PC-9 (cell line): ENCODE measurements around the gene AQR. TPM values are rescaled to one million over a fixed set of nuclear protein-coding genes. Genes with fewer than 3 reads are reported as not detected.

Experiments
- BruUV-seq: library from RNA; stranded (reverse); fragments of 400-500 nt; replicated peaks from 2 replicates; lab custom pipeline; 2021; lab: Mats Ljungman, UMichigan
- CTCF ChIA-PET: fragments of 300-600 bp; sonication (Branson Sonifier 250); formaldehyde crosslinking; loops from one replicate; lab custom pipeline; 2022; ENCODE audit warnings: antibody characterized with exemption; lab: Charles Lee
- POLR2A ChIA-PET: fragments of 300-600 bp; sonication (Branson Sonifier 250); formaldehyde crosslinking; loops from one replicate; lab custom pipeline; 2022; ENCODE audit warnings: antibody characterized with exemption; ENCODE audit not compliant: unreplicated experiment; lab: Charles Lee
- DNase-seq, 2 experiments: peaks; one replicate each; pipeline versions ENCODE4 v3.0.0 to v3.0.0-alpha.2; 2015 to 2022; ENCODE audit warnings: mixed read lengths in 1 of 2
- H2AFZ ChIP-seq: fragments of 200-600 bp; sonication (generic); 2 replicates; pipeline ENCODE4 v1.8.1; 2017; ENCODE audit warnings: antibody characterized with exemption
- H3F3A ChIP-seq: fragments of 200-600 bp; sonication (generic); 2 replicates; pipeline ENCODE4 v1.8.1; 2017; ENCODE audit warnings: antibody characterized with exemption, mild to moderate bottlenecking, low read depth; ENCODE audit not compliant: insufficient read depth
- H3K27ac ChIP-seq: fragments of 200-600 bp; sonication (generic); 2 replicates; pipeline ENCODE4 v1.6.1; 2016; ENCODE audit warnings: mixed run types
- H3K27me3 ChIP-seq: fragments of 200-600 bp; sonication (generic); 2 replicates; pipeline ENCODE4 v1.6.1; 2016; ENCODE audit warnings: low read depth, mixed run types; ENCODE audit not compliant: insufficient read depth
- H3K36me3 ChIP-seq: fragments of 200-600 bp; sonication (generic); 2 replicates; pipeline ENCODE4 v1.6.1; 2016; ENCODE audit warnings: low read depth, mixed run types
- H3K4me1 ChIP-seq: fragments of 200-600 bp; sonication (generic); replicated peaks from 2 replicates; pipeline ENCODE4 v1.6.1; 2016; ENCODE audit warnings: mixed run types; ENCODE audit not compliant: insufficient read depth
- H3K4me2 ChIP-seq: fragments of 200-600 bp; sonication (generic); 2 replicates; pipeline ENCODE4 v1.6.1; 2017; ENCODE audit warnings: mixed run types
- H3K4me3 ChIP-seq: fragments of 200-600 bp; sonication (generic); 2 replicates; pipeline ENCODE4 v1.6.1; 2016; ENCODE audit warnings: mixed run types
- H3K79me2 ChIP-seq: fragments of 200-600 bp; sonication (generic); 2 replicates; pipeline ENCODE4 v1.6.1; 2017; ENCODE audit warnings: low read depth, mixed run types
- H3K9me2 ChIP-seq: fragments of 200-600 bp; sonication (generic); 2 replicates; pipeline ENCODE4 v1.8.1; 2017; ENCODE audit warnings: mild to moderate bottlenecking; ENCODE audit not compliant: insufficient read depth
- H3K9me3 ChIP-seq: fragments of 200-600 bp; sonication (generic); 2 replicates; pipeline ENCODE4 v1.8.1; 2016; ENCODE audit warnings: low read depth; ENCODE audit not compliant: insufficient read depth
- H4K20me1 ChIP-seq: fragments of 200-600 bp; sonication (generic); 2 replicates; pipeline ENCODE4 v1.8.1; 2017; ENCODE audit not compliant: insufficient read depth
- EZH2 ChIP-seq: fragments of 200-600 bp; sonication (generic); IDR thresholded peaks from 2 replicates; pipeline ENCODE4 v1.8.0; 2017; ENCODE audit warnings: antibody characterized with exemption, low read depth
- intact Hi-C: fragments of 100-400 bp; cut with micrococcal nuclease; formaldehyde crosslinking; loops from one replicate; pipeline ENCODE4 v1.10.0; 2022; ENCODE audit not compliant: unreplicated experiment
- total RNA-seq: library from RNA; stranded (reverse); gene quantifications from 2 replicates; pipeline ENCODE4 v1.2.3, GENCODE V29; 2021
- TF ChIP-seq, protein P1 (sequence below): fragments of 200-600 bp; sonication (generic); conservative IDR thresholded peaks from 2 replicates; pipeline ENCODE4 v1.6.1; 2017; ENCODE audit warnings: mixed run types, antibody characterized with exemption, mild to moderate bottlenecking, moderate library complexity

AQR gene
- total RNA-seq, 1 experiment from 2014 or later = 33.6 TPM

DNA sequence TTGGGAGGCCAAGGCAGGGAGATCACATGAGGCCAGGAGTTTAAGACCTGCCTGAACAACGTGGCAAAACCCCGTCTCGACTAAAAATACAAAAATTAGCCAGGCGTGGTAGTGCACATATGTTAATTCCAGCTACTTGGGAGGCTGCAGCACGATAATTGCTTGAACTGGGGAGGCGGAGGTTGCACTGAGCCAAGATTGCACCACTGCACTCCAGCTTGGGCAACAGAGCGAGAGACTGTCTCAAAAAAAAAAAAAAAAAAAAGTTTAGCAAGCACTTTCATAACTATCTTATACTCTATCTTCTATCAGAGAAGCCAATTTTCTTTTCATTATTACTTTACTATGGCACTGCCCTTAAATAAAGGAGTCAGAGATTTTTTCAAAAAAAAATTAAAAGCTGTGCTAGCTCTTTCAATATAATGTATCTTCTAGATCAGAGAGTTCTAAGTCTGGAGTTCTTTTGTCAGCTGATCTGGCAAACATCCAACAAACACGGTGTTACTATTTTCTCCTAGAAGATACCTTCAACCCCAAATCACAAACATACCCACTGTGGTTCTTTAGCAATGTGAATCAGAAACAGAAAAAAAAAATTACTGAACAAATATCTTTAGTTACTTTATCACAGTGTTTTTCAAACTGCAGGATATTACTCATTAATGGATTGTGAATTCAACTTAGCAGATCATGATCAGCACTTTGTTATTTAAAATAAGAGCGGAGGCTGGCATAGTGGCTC lies 15.5 kb upstream of the AQR start:
- intact Hi-C loops = loop anchor here (5.0 kb wide), 2 partner anchors 77 to 92 kb away; no protein-coding TSS in a partner anchor
- TF ChIP-seq, protein P1, sequence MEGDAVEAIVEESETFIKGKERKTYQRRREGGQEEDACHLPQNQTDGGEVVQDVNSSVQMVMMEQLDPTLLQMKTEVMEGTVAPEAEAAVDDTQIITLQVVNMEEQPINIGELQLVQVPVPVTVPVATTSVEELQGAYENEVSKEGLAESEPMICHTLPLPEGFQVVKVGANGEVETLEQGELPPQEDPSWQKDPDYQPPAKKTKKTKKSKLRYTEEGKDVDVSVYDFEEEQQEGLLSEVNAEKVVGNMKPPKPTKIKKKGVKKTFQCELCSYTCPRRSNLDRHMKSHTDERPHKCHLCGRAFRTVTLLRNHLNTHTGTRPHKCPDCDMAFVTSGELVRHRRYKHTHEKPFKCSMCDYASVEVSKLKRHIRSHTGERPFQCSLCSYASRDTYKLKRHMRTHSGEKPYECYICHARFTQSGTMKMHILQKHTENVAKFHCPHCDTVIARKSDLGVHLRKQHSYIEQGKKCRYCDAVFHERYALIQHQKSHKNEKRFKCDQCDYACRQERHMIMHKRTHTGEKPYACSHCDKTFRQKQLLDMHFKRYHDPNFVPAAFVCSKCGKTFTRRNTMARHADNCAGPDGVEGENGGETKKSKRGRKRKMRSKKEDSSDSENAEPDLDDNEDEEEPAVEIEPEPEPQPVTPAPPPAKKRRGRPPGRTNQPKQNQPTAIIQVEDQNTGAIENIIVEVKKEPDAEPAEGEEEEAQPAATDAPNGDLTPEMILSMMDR = no peak
- TF ChIP-seq EZH2 = no peak
- H3F3A ChIP-seq = peaks cover 12% of the 10 kb centered on the region; the same call in 1 of the 2 replicates
- H2AFZ ChIP-seq = no peak overlapping the region
- H3K79me2 ChIP-seq = peaks cover 45% of the 10 kb centered on the region
- no peaks in the 10 kb centered on the region for H3K9me2 ChIP-seq
- H3K27ac ChIP-seq = no peak overlapping the region
- CTCF ChIA-PET = interaction anchor here (0.7 kb wide), 1 partner anchor 481 kb away, joined by 6 read pairs; no protein-coding TSS in a partner anchor
- POLR2A ChIA-PET = no interaction called here
- no peak for DNase-seq
- H4K20me1 ChIP-seq = peaks cover 14% of the 10 kb centered on the region
- no peaks in the 10 kb centered on the region for H3K27me3 ChIP-seq
- H3K9me3 ChIP-seq = no peaks in the 10 kb centered on the region
- no TSS peak for BruUV-seq
- H3K36me3 ChIP-seq = peaks cover 12% of the 10 kb centered on the region; the same call in 1 of the 2 replicates
- H3K4me1 ChIP-seq = peaks cover 26% of the 10 kb centered on the region
- H3K4me3 ChIP-seq = no peak overlapping the region
- H3K4me2 ChIP-seq = peak overlapping the region; percentile 96; the same call in 1 of the 2 replicates

DNA sequence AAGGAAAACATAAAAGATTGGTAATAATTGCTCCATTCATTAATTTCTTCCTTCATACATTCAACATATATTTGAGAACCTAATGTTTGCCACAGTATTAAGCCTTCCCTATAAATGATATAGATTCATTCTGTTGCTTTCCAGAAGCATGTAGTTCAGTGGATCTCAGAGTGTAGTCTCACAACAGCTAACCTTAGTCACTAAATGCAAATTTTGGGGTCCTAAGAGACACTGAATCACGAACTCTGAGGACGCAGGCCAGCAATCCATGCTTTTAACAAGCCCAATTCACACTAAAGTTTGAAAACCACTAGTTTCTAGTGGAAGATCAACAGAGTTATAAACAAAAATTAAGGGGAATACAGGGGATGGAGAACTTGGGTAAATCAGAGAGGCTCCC lies 7.2 kb upstream of the AQR start:
- CTCF ChIA-PET = no interaction called here
- no peaks in the 10 kb centered on the region for H3K79me2 ChIP-seq

DNA sequence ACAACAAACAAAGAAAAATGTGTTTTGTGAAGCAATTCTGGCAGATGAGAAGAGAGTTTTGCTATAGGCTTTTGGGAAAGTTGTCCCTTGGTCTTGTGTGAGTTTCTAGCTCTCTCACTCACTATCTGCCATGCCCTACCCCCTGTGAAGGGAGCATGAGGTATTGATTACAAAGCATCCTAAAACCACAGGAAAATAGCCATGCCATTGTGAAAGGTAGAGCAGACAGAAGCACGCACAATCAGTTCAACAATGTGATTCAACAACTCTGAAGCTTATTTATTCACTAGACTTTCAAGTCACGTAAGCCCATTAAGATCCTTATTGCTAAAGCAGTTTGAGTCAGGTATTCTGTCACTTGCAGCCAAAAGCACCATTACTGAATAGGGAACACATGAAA lies 6.5 kb upstream of the AQR start:
- POLR2A ChIA-PET = interaction anchor here (0.6 kb wide), 1 partner anchor 499 kb away, joined by 4 read pairs; no protein-coding TSS in a partner anchor

More for the DNA sequence above, 7.2 kb upstream of the AQR start:
- H3K36me3 ChIP-seq = no peaks in the 10 kb centered on the region
- no peaks in the 10 kb centered on the region for H3K9me3 ChIP-seq
- BruUV-seq = no TSS peak
- intact Hi-C loops = no loop called here
- H3K4me1 ChIP-seq = no peaks in the 10 kb centered on the region
- no peak overlapping the region for H3K4me3 ChIP-seq
- H3K27ac ChIP-seq = no peak overlapping the region
- H2AFZ ChIP-seq = no peak overlapping the region
- POLR2A ChIA-PET = interaction anchor here (0.6 to 0.7 kb wide), 2 partner anchors 17 to 498 kb away, joined by 4 read pairs; no protein-coding TSS in a partner anchor
- peaks cover 8% of the 10 kb centered on the region; the same call in 1 of the 2 replicates for H3F3A ChIP-seq
- H3K4me2 ChIP-seq = no peak overlapping the region
- DNase-seq = no peak
- H4K20me1 ChIP-seq = no peaks in the 10 kb centered on the region; the same call in 1 of the 2 replicates
- H3K27me3 ChIP-seq = no peaks in the 10 kb centered on the region
- no peak for TF ChIP-seq EZH2
- TF ChIP-seq, protein P1 = no peak
- no peaks in the 10 kb centered on the region for H3K9me2 ChIP-seq

More for the DNA sequence above, 6.5 kb upstream of the AQR start:
- intact Hi-C loops = no loop called here
- no peak overlapping the region for H3K4me3 ChIP-seq
- no peaks in the 10 kb centered on the region for H3K9me2 ChIP-seq
- H3K27me3 ChIP-seq = no peaks in the 10 kb centered on the region
- no peaks in the 10 kb centered on the region for H3K36me3 ChIP-seq
- no peak overlapping the region for H3K4me2 ChIP-seq
- H4K20me1 ChIP-seq = no peaks in the 10 kb centered on the region; the same call in 1 of the 2 replicates
- CTCF ChIA-PET = no interaction called here
- H3K9me3 ChIP-seq = no peaks in the 10 kb centered on the region
- H3K79me2 ChIP-seq = no peaks in the 10 kb centered on the region
- TF ChIP-seq, protein P1 = no peak
- no peak for TF ChIP-seq EZH2
- no peak overlapping the region for H2AFZ ChIP-seq
- no peak overlapping the region for H3K27ac ChIP-seq
- DNase-seq = no peak
- BruUV-seq = no TSS peak
- no peaks in the 10 kb centered on the region for H3K4me1 ChIP-seq
- H3F3A ChIP-seq = peaks cover 8% of the 10 kb centered on the region; the same call in 1 of the 2 replicates
